ENCODE measurements around the gene CCNJL.
"Not testable (repeated sequence)": the region's sequence is repeated elsewhere in the genome, so short reads cannot be mapped to it uniquely, and the experiment has no call there.

CCNJL gene

DNA sequence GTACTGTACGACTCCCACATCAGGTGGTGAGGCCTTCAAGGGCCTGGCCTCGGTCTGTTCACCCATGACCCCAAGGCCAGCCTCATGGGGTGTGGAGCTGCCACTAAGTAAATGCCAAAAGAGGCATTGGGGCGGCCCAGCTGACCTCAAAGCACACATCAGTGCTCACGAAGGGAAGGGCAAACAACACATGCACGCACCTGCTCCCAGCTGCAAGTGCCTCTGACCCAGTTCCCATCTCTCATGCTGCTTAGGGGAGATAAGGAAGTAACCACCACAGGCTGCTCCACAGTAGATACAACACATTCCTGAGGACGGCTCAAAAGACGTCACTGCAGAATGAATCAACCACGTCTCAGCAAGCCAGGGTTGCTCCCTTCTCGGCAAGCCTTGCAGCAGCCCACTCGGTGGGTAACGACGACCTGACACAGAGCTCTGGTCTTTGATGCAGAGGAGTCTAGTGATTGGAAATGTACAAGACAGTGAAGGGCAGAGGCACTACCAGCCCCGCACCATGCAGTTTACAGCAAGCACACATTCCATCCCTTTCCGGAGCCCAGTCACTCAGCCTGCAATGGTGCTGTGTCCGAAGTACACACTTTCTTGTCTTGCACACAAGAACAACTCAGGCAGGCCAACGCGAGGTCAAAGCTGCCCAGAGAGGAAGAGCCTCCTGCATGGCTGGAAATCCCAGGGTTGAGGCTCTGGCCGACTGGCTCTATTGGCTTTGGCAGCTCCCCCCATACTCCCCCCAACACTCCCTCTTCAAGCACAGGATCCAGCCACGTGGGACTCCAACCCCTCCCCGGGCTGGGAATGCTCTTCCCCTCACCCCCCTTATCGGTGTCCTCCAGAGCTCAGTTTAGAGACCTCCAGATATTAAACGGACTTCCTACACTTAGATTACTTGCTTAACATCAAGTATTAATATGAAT lies 51.2 kb downstream of the CCNJL start:
- no peak for DNase-seq (ENCODE audit: low read depth)

DNA sequence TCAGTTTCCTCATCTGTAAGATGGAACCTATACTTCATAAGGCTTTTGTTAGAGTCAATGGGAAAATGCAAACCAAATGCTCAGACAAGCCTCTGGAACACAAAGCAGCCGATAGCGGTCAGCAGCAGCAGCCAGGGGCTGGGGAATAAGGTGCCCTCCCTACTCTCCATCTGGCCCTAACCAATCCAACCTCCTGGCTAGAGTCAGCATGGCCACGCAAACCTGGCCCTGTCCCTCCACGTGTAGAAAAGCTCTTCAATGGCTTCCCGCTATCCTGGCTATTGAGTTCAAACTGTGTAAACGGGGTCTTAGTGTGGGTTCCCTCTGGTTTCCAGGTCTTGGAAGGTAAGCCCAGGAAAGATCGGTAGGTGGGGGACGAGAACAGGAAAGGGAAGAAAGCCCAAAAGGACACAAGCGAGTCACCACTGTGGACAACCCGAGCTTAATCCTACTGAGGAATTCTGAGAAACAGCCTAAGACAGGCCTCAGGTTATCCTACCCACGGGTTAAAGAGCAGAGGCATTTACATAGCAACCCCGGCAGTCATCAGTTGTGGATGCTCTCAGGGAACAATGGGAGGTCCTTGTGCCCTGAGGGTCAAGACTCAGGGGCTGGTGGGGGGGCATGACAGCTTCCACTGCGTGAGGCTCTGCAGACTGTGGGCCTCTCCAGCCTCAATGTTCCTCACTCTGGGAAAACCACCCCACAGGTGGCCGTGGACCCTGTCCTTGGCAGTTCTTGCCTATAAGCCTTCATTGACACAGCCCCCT lies 52.2 kb downstream of the CCNJL start:
- DNase-seq (ENCODE audit: low read depth): no peak

DNA sequence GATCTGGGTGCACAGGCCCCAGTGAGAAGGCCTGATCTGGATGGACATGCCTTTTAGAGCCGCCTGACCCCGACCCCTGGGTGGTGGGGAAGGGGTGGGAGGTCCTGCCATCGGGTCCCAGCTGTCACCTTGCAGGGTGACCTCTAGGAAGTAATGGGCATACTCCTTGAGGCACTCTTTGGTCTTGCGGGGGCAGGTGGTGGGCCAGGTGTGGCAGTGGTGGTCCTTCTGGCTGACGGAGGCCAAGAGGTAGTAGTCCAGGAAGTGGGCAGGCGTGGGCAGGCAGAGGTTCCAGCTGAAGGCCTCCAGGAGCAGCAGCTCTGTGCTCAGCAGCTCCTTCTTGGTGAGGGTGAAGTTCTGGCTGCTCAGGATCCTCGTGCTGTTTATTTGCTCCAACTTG lies 53.0 kb downstream of the CCNJL start:
- no peak for DNase-seq (ENCODE audit: low read depth)

- no peak for DNase-seq (ENCODE audit: low read depth)
Observed at GRCh38 chr5:160254706-160255105, 57.7 kb downstream of the CCNJL start.

DNA sequence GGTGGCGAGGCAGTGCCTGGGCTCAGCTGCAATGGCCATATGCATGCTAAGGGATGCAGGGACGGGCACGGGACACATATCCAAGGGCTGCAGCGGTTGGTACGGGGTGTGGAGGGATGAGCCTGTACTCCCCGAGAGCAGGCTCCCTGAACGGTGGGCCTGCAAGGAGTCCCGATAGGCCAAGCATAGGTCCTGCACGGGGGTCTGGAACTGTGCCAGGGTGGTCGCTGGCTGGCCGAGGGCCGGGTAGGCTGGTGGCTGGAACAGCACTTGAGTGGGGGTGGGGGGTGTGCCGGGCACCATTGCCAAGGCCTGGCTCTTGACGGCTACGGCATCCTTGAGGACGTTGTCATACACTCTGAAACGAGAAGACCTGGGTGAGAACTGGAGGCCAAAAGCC lies 58.9 kb downstream of the CCNJL start:
- DNase-seq (ENCODE audit: low read depth): no peak

DNA sequence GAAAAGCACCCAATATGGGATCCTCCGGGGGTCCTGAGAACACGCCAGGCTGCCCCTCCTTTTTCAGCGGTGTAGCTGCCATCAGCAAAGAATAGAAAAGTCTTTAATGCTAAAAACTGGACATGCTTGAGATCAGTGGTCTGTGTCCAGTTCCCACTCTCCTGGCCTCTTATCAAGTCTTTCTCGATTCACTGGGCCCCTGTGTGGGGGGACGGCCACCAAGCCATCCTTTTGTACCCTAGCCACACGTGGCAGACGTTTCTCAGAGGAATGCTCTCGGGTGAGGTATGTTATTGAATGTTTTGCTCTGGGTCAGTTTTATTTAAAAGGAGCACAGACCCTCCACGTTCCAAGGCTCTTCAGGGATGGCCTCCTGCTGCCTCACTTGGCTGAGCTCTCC lies 59.4 kb downstream of the CCNJL start:
- no peak for DNase-seq (ENCODE audit: low read depth)

DNA sequence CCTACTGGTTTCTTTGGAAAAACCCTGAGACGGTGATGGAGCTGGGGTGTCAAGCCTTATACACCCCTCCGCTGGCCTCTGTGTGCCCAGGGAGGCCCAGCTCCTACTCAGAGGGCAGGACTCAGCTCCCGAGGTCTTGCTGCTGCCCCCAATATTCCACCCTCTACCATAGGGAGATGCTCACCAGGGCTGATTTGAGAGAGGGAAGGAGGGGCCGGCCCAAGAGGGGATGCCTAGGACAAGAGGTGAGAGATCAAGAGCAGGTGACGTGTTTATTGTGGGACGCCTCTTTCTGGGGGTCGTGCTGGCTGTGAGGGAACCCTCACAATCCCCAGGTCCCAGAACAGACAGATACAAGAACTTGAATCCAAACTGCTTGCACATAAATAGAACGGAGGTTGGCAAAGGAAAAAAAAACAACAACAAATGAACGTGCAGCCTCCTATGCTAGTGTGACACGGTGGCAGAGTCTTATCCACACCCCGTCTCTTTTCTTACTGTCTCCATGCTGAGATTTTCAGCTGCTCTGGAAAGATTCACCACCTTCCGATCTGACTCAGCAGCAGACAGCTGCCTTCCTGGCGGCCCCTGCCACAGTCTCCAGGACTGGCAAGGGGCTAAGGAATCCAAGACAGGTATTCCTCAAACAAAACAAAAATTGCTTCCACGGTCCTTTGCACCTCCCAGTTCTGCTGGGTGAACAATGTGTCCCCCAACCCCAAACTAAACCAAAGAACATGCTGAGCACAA lies 60.8 kb downstream of the CCNJL start:
- DNase-seq (ENCODE audit: low read depth): no peak

GRCh38 chr5:160250826-160251225 lies 61.5 kb downstream of the CCNJL start:
- no peak for DNase-seq (ENCODE audit: low read depth)

DNA sequence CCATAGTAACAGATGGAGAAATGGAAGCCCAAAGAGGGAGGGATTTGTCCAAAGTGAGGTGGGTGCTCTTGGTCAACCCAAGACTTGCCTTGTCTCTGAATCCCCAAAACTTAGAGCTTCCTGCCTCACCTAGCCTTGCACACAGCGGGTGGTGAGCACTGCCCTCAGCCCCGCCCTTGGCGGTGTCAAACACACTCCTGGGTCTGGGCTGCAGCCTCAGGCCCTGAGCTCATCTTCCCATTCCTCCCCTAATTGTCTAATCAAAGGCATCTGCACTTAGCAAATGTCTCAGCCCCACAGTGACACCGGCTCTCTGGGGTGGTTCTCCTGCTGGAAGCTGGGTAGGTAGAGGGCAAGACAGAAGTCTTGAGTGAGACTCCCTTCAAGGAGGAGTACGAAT lies 62.1 kb downstream of the CCNJL start:
- DNase-seq (ENCODE audit: low read depth): no peak

GRCh38 chr5:160249570-160249969 lies 62.8 kb downstream of the CCNJL start:
- not testable (repeated sequence) for DNase-seq (ENCODE audit: low read depth)

- DNase-seq (ENCODE audit: low read depth): no peak
Observed at GRCh38 chr5:160245506-160246086, 66.8 kb downstream of the CCNJL start.

DNA sequence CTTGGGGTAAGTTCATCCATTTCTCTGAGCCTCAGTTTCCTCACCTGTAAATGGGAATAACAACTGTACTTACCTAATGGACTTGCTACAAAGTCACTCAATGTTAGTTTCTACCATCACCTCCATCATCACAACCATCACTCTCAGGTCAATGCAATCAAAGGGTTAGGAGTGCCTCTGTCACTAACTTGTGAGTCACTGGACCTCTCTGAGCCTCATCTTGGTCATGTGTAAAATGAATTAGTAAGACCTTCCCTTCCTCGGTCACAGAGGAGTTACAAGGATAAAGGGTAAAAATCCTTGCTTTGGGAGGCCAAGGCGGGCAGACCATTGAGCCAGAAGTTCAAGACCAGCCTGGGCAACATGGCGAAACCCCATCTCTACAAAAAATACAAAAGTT lies 70.2 kb downstream of the CCNJL start:
- no peak for DNase-seq (ENCODE audit: low read depth)

- DNase-seq (ENCODE audit: low read depth): no peak
Observed at GRCh38 chr5:160240350-160240749, 72.0 kb downstream of the CCNJL start.

DNA sequence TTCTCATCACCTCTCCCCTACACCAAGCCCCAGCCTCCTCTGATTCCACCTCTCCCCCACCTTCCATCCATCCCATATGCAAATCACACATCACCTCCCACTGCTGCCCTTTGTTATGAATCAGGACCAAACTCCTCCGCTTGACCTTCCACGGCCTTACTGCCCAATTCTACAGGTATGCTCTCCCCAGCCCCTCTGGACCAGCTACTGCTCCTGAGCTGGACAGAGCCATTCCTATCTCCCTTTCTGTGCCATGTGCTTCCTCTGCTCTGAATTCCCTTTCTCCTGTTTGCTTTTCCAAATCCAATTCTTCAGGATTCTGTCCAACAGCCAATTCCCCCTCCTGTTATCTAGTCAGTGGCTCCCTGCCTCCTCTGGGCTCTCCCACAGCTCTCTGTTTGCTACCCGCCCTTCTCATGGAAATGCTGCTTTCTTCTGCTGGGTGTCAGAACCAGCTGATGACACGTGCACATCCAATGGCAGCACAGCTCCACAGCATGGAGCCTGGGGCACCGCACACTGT lies 74.7 kb downstream of the CCNJL start:
- no peak for DNase-seq (ENCODE audit: low read depth)

GRCh38 chr5:160235731-160236130 lies 76.6 kb downstream of the CCNJL start:
- no peak for DNase-seq (ENCODE audit: low read depth)

- DNase-seq (ENCODE audit: low read depth): no peak
Observed at GRCh38 chr5:160233215-160233614, 79.1 kb downstream of the CCNJL start.

GRCh38 chr5:160231783-160232342 lies 80.5 kb downstream of the CCNJL start:
- DNase-seq (ENCODE audit: low read depth): no peak

DNA sequence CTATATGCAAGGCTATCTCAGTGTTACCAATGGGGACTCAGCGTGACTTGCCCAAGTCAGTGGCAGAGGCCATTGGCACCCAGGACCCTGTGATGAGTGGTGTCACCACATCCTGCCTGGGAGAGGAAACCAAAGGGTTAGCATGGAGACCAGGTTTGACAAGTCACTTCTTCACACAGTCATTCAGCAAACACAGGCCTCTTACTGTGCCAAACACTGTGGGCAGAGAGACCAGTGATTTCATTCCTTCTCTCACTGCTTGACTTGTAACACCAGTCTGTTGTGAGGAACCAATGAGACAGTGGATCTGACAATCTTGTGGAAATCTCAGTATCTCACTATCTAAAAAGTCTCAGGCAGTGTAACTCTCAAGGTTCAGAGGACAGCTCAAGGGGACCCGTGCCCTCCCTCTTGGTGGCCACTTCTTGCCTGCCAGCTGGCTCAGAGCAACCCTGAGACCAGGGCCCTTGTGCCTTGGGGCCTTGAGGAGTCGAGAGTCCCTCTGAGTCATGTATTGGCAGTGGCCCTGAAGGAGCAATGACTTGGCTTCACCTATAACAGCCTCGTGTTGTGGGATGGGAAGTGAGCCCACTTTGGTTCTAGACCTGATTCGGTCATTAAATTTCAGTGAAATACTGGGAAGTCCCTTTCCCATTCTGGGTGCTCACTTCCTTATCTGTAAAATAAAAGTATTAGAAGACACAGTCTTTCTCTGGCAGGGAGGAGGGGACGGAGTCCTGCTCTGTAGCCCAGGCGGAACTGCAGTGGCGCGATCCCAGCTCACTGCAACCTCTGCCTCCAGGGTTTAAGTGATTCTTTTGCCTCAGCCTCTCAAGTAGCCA lies 81.5 kb downstream of the CCNJL start:
- DNase-seq (ENCODE audit: low read depth): no peak

- no peak for DNase-seq (ENCODE audit: low read depth)
Observed at GRCh38 chr5:160229190-160229742, 83.1 kb downstream of the CCNJL start, which contains the start of gene FABP6. TSS of gene FABP6 (plus strand) at chr5:160229506. CDS start at chr5:160229558, 52 bp downstream.

DNA sequence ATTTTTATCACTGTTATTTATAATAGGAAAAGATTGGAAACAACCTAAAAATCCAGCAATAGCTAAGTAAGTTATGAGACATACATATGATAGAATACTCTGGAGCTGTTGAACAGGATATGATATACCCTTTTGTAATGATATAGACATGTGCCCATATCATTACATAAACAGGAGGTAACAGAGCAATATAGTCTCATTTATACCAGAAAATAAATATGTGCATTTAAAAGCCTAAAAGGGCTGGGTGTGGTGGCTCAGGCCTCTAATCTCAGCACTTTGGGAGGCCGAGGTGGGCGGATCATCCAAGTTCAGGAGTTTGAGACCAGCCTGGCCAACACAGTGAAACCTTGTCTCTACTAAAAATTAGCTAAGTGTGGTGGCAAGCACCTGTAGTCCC lies 85.4 kb downstream of the CCNJL start:
- DNase-seq (ENCODE audit: low read depth): no peak

All from activated T-cell treated with anti-CD3 and anti-CD28 coated beads for 24 hours (primary cell).